Measurements from ENCODE around the gene SMIM12. TPM values are rescaled to one million over a fixed set of nuclear protein-coding genes. Genes with fewer than 3 reads are reported as not detected.
A peak's percentile ranks its signal among the peaks of the same experiment; 100 is the strongest.

The SMIM12 gene, protein sequence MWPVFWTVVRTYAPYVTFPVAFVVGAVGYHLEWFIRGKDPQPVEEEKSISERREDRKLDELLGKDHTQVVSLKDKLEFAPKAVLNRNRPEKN
- 38.6 and 39.6 TPM in 2 replicates for total RNA-seq
- long read RNA-seq, transcript SMIM12-206 (2 exons, 3,454 nt): major isoform, 24 of 30 reads
- long read RNA-seq, partial matches to known transcripts: 0 of 30 reads
- long read RNA-seq, other reads (novel, unspliced or antisense): 3 of 30 reads

DNA sequence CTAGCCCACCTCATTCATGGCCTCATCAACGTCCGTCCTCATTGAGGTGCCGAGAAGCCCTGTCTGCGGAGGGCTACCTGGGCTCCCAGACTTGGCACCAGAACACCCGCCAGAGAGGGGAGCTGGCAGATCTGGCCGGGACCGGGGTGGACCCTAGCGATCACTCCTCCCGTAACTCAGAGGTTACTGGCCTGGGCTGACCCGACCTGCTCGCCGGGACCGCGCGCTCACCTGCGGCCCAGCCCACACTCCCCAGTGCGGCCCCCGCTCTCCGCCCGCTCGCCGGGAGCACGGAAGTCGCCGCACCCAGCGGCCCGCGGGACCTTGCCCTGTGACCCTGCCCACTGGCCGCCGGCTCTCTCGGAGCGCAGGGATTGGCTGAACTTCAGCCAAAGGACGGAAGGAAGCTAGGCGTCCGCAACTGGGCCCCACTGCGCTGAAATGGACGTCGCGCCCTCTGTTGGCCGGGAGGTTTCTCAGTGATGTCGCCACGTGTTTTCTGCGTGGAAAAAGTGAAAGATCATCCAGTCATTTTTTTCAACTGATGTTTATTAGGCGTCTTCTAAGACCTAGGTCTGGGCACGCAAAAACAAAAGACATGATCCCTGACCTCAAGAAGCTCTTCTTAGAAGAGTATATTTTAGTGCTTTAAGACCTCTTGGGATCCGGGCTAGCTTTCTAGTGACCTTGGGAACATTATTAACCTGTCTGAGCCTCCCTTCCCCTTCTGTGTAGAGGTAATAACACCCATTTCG lies at the start of gene SMIM12:
TSS of gene SMIM12 (minus strand) at position 304 of the 755 bp plus-strand sequence. CDS start 3,772 bp downstream, outside the sequence.
- TF ChIP-seq, protein P1, sequence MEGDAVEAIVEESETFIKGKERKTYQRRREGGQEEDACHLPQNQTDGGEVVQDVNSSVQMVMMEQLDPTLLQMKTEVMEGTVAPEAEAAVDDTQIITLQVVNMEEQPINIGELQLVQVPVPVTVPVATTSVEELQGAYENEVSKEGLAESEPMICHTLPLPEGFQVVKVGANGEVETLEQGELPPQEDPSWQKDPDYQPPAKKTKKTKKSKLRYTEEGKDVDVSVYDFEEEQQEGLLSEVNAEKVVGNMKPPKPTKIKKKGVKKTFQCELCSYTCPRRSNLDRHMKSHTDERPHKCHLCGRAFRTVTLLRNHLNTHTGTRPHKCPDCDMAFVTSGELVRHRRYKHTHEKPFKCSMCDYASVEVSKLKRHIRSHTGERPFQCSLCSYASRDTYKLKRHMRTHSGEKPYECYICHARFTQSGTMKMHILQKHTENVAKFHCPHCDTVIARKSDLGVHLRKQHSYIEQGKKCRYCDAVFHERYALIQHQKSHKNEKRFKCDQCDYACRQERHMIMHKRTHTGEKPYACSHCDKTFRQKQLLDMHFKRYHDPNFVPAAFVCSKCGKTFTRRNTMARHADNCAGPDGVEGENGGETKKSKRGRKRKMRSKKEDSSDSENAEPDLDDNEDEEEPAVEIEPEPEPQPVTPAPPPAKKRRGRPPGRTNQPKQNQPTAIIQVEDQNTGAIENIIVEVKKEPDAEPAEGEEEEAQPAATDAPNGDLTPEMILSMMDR (IDR thresholded peaks at IDR 0.05): peak; percentile 92
- Mint-ChIP-seq H3K4me3 (ENCODE audit: unreplicated experiment) (peak within 1 kb of the TSS; percentile 98), H3K9me3 (ENCODE audit: unreplicated experiment) (no peaks in the 10 kb centered on the region), H3K4me1 (ENCODE audit: unreplicated experiment) (peaks cover 31% of the 10 kb centered on the region), H3K27ac (ENCODE audit: unreplicated experiment) (peak within 1 kb of the TSS; percentile 92), H3K27me3 (ENCODE audit: unreplicated experiment) (peaks cover 10% of the 10 kb centered on the region), H3K36me3 (ENCODE audit: unreplicated experiment) (no peaks in the 10 kb centered on the region)
- DNase-seq (ENCODE audit: extremely low spot score, unreplicated experiment): peak; percentile 96

DNA sequence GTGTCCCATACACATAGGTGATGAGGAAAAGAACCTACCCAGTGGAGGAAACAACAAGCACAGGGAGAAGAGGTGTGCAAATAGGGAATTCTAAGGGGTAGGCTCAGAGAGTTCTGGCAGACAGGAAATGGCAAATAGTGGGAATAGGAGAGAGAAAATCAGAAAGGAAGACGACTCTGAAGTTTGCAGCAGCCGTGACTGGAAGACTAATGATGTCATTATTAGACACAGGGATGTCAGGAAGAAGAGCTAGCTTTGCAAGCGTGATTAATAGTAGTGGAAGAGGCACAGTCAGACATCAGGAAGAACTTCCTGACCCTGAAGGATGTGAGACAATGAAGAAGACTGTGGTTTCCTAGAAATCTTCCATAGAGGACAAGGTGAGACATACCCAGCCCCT lies 48.8 kb upstream of the SMIM12 start:
- no peak overlapping the region for H3K27ac Mint-ChIP-seq (ENCODE audit: unreplicated experiment)
- no peak for DNase-seq (ENCODE audit: extremely low spot score, unreplicated experiment)
- no peaks in the 10 kb centered on the region for H3K4me1 Mint-ChIP-seq (ENCODE audit: unreplicated experiment)
- H3K27me3 Mint-ChIP-seq (ENCODE audit: unreplicated experiment): no peaks in the 10 kb centered on the region
- TF ChIP-seq, protein P1 (IDR thresholded peaks at IDR 0.05): no peak
- H3K4me3 Mint-ChIP-seq (ENCODE audit: unreplicated experiment): no peak overlapping the region
- no peaks in the 10 kb centered on the region for H3K9me3 Mint-ChIP-seq (ENCODE audit: unreplicated experiment)
- H3K36me3 Mint-ChIP-seq (ENCODE audit: unreplicated experiment): no peaks in the 10 kb centered on the region

DNA sequence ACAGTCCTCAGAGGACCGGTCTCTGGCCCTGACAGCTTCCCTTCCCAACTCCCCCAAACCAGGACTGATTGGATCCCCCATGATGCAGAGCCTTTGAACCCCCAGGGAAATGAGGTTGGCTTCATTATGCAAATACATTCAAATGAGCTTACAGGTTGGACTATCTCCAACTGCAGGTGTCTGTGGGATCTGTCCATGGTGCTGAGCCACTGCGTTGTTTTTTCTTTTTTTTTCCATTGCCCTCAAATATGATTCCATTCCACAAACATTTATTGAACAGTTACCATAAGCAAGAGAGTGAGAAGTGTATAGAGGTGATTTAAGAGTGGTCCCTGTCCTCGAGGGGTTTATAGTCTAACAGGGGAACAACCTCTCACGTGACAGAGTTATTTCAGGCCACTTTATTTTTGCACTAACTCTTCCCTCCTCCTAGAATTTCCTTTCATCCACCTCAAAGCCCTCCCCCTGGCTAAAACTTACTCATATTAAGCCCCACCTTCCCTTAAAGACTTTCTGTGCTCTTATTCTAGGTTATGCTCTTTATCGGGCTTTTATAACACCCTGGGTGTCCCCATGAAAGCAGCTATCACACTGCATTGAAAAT lies 48.0 kb upstream of the SMIM12 start:
- H3K4me3 Mint-ChIP-seq (ENCODE audit: unreplicated experiment): no peak overlapping the region
- DNase-seq (ENCODE audit: extremely low spot score, unreplicated experiment): no peak
- H3K27me3 Mint-ChIP-seq (ENCODE audit: unreplicated experiment): peaks cover 3% of the 10 kb centered on the region
- H3K9me3 Mint-ChIP-seq (ENCODE audit: unreplicated experiment): no peaks in the 10 kb centered on the region
- H3K4me1 Mint-ChIP-seq (ENCODE audit: unreplicated experiment): no peaks in the 10 kb centered on the region
- TF ChIP-seq, protein P1 (IDR thresholded peaks at IDR 0.05): no peak
- H3K36me3 Mint-ChIP-seq (ENCODE audit: unreplicated experiment): no peaks in the 10 kb centered on the region
- no peak overlapping the region for H3K27ac Mint-ChIP-seq (ENCODE audit: unreplicated experiment)

DNA sequence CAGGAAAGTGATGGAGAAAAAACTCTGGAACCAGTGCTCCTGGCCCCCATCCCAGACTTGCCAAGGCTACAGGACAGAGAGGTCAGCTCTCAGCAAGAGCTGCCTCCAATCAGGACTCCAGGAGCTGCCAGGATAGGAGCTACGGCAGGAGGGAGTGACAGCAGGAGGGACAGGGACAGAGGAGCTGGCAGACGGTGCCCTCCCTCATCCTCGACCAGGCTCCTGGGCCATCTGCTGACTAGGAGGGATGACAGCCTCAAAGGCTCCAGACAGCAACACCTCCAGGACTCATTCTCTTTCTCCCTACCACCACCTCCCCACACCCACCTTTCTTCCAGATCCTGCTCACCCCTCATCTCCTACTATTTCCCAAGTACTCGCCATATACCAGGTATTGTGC lies 47.2 kb upstream of the SMIM12 start:
- Mint-ChIP-seq H3K4me3 (ENCODE audit: unreplicated experiment) (no peak overlapping the region), H3K36me3 (ENCODE audit: unreplicated experiment) (no peaks in the 10 kb centered on the region), H3K27ac (ENCODE audit: unreplicated experiment) (no peak overlapping the region), H3K27me3 (ENCODE audit: unreplicated experiment) (peaks cover 6% of the 10 kb centered on the region), H3K9me3 (ENCODE audit: unreplicated experiment) (no peaks in the 10 kb centered on the region), H3K4me1 (ENCODE audit: unreplicated experiment) (no peaks in the 10 kb centered on the region)
- no peak for DNase-seq (ENCODE audit: extremely low spot score, unreplicated experiment)
- TF ChIP-seq, protein P1 (IDR thresholded peaks at IDR 0.05): no peak

DNA sequence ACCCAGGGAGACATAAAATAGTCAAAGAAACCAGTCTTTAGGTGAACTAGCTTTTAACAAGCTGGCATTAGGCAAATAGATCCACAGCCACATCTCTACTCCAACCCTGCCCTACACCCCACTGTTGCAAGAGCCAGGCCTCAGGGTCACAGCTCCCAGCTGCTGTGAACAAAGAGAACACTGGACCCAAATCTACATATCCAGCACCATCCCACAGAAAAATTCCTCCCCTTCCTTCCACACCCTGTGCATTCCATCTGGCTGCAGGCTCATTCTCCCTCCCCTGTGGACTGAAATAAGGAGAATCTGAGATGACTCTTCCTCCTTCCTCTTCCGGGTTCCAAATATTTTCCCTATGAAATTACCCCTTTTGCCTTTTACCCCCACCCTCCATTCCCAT lies 46.7 kb upstream of the SMIM12 start:
- Mint-ChIP-seq H3K4me1 (ENCODE audit: unreplicated experiment) (no peaks in the 10 kb centered on the region), H3K9me3 (ENCODE audit: unreplicated experiment) (no peaks in the 10 kb centered on the region), H3K4me3 (ENCODE audit: unreplicated experiment) (no peak overlapping the region), H3K27ac (ENCODE audit: unreplicated experiment) (no peak overlapping the region), H3K36me3 (ENCODE audit: unreplicated experiment) (no peaks in the 10 kb centered on the region), H3K27me3 (ENCODE audit: unreplicated experiment) (peaks cover 6% of the 10 kb centered on the region)
- no peak for DNase-seq (ENCODE audit: extremely low spot score, unreplicated experiment)
- TF ChIP-seq, protein P1 (IDR thresholded peaks at IDR 0.05): no peak
